C4-2B (cell line): ENCODE data around the gene PLEKHD1.
A peak's percentile ranks its signal among the peaks of the same experiment; 100 is the strongest.

Source experiments
- ZFX ChIP-seq: fragments of 450-650 bp; IDR thresholded peaks from 2 replicates; pipeline ENCODE4 v1.6.1; 2017
- TF ChIP-seq, protein P1 (sequence below): fragments of 450-650 bp; conservative IDR thresholded peaks from 2 replicates; pipeline ENCODE4 v1.5.1; 2017; ENCODE audit warnings: mild to moderate bottlenecking

DNA sequence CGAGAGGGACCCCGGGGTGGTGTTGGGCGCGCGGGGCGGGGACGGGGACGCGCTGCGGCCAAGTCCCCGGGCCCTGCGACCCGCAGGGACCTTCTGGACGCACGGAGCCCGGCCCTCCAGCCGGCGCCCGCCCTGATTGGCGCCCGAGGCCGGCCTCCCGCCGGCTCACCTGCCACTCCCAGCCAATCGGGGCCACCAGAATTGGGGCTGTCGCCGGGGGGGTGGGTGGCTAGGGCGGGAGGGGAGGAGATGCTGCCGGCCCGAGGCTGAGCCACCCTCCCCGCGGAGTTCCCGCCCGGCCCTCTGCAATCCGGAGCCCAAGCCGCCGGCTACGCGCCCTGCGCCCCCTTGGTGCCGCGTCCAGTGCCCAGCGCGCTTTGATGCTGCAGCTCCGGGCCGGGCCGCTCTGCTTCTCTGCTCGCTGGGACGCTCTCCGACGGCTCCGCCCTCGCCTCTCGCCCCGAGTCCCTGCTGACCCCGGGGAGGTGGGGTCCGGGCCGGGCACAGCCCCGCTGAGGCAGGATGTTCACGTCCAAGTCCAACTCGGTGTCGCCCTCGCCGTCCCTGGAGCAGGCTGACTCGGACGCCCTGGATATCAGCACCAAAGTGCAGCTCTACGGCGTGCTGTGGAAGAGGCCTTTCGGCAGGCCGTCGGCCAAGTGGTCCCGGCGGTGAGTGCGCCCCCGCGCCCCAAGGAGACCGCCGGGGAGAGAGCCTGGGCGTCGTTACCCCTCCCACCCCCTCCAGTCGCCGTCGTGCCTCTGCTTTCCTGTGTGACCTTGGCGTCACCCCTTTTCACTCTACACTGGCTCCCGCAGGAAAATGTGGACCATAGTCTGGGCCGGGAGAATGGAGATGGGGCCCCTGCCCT is at the start of gene PLEKHD1:
- TF ChIP-seq, protein P1, sequence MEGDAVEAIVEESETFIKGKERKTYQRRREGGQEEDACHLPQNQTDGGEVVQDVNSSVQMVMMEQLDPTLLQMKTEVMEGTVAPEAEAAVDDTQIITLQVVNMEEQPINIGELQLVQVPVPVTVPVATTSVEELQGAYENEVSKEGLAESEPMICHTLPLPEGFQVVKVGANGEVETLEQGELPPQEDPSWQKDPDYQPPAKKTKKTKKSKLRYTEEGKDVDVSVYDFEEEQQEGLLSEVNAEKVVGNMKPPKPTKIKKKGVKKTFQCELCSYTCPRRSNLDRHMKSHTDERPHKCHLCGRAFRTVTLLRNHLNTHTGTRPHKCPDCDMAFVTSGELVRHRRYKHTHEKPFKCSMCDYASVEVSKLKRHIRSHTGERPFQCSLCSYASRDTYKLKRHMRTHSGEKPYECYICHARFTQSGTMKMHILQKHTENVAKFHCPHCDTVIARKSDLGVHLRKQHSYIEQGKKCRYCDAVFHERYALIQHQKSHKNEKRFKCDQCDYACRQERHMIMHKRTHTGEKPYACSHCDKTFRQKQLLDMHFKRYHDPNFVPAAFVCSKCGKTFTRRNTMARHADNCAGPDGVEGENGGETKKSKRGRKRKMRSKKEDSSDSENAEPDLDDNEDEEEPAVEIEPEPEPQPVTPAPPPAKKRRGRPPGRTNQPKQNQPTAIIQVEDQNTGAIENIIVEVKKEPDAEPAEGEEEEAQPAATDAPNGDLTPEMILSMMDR: no peak
- TF ChIP-seq ZFX: 0 out of 2 replicates have a peak, but pooled peaks have one; percentile 0
